Measurements from ENCODE around the gene NF1. TPM values are rescaled to one million over a fixed set of nuclear protein-coding genes. Genes with fewer than 3 reads are reported as not detected.

NF1 gene
- total RNA-seq, 1 donor from 2014 or later: 82.5 TPM

DNA sequence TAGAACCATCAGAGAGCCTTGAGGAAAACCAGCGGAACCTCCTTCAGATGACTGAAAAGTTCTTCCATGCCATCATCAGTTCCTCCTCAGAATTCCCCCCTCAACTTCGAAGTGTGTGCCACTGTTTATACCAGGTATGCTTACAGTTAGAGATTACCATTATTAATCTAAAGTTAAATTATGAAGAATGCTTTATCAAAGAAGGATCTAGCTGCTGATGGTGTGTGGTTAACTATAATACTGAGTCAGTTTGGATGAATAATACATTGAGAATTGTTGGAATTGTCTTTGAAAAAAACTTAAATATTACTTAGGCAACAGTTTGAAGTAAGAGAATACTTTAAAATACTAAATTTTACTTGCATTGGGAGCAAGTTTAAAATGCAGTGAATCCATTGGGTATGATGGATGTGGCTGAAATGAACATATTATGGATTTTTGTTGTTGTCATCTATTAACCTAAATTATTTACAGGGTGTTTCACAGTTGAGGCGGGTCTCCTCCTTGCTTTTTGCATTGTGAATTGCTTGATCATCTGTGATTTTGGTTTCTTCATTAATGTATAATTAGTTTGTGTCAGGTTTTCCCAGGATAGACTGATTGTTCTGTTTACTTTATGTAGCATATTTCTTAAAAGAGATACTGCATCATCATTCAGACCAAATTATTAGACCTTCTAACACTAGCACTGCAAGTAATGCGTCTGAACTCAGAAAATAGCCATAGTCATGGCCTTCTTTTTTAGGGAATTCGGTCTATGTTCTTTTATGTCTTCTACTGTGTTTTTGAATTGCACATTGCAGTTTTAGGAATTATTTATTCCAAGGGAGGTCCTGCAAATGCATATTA, 154.4 kb downstream of the NF1 start:
- Mint-ChIP-seq H3K27me3 (no peaks in the 10 kb centered on the region), H3K4me1 (ENCODE audit: low read depth) (no peaks in the 10 kb centered on the region), H3K27ac (peak overlapping the region; percentile 3), H3K9me3 (ENCODE audit: low read depth) (no peaks in the 10 kb centered on the region), H3K36me3 (ENCODE audit: insufficient read depth) (peaks cover 22% of the 10 kb centered on the region), H3K4me3 (ENCODE audit: low read depth) (no peak overlapping the region)
- TF ChIP-seq, protein P1, sequence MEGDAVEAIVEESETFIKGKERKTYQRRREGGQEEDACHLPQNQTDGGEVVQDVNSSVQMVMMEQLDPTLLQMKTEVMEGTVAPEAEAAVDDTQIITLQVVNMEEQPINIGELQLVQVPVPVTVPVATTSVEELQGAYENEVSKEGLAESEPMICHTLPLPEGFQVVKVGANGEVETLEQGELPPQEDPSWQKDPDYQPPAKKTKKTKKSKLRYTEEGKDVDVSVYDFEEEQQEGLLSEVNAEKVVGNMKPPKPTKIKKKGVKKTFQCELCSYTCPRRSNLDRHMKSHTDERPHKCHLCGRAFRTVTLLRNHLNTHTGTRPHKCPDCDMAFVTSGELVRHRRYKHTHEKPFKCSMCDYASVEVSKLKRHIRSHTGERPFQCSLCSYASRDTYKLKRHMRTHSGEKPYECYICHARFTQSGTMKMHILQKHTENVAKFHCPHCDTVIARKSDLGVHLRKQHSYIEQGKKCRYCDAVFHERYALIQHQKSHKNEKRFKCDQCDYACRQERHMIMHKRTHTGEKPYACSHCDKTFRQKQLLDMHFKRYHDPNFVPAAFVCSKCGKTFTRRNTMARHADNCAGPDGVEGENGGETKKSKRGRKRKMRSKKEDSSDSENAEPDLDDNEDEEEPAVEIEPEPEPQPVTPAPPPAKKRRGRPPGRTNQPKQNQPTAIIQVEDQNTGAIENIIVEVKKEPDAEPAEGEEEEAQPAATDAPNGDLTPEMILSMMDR (IDR thresholded peaks at IDR 0.05; ENCODE audit: unreplicated experiment): no peak
- DNase-seq (ENCODE audit: low spot score, unreplicated experiment): no peak

DNA sequence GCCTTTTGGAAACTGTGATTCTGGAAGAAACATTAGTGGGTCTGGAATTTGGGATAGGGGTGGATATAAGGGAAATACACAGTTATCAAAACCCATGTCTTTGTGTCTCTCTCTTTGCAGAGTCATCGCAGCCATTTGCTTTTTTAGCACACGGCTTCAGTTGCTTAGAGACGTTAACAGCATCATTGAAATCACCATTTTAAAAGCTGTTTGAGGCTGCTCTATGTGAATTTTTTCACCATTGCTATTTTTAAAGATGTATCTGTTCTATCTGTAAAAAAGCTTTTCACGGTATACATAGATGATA, 155.0 kb downstream of the NF1 start:
- Mint-ChIP-seq H3K4me3 (ENCODE audit: low read depth) (no peak overlapping the region), H3K36me3 (ENCODE audit: insufficient read depth) (peaks cover 20% of the 10 kb centered on the region), H3K27ac (peak overlapping the region; percentile 3), H3K27me3 (no peaks in the 10 kb centered on the region), H3K4me1 (ENCODE audit: low read depth) (no peaks in the 10 kb centered on the region), H3K9me3 (ENCODE audit: low read depth) (no peaks in the 10 kb centered on the region)
- no peak for DNase-seq (ENCODE audit: low spot score, unreplicated experiment)
- TF ChIP-seq, protein P1 (IDR thresholded peaks at IDR 0.05; ENCODE audit: unreplicated experiment): no peak

DNA sequence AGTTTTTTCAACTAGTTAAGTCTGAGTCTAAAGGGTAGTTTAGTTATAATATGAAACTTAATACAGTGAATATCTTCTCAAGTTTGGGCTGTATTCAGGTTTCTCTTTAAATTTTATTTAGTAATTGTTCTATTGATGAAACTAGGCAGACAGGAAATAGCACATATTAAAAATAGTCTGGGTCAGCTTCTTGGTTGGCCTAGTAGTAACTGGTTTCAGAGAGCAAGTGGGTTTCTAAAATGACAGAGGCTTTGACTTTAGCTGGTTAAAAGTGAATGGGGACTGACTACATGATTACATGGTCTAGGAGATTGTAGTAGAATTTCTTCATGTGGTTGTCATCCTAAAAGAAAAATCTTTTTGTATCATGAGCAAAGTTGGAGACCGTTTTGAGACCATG, 155.5 kb downstream of the NF1 start:
- Mint-ChIP-seq H3K36me3 (ENCODE audit: insufficient read depth) (peaks cover 18% of the 10 kb centered on the region), H3K9me3 (ENCODE audit: low read depth) (no peaks in the 10 kb centered on the region), H3K4me3 (ENCODE audit: low read depth) (no peak overlapping the region), H3K27me3 (no peaks in the 10 kb centered on the region), H3K27ac (no peak overlapping the region), H3K4me1 (ENCODE audit: low read depth) (no peaks in the 10 kb centered on the region)
- TF ChIP-seq, protein P1 (IDR thresholded peaks at IDR 0.05; ENCODE audit: unreplicated experiment): no peak
- no peak for DNase-seq (ENCODE audit: low spot score, unreplicated experiment)

DNA sequence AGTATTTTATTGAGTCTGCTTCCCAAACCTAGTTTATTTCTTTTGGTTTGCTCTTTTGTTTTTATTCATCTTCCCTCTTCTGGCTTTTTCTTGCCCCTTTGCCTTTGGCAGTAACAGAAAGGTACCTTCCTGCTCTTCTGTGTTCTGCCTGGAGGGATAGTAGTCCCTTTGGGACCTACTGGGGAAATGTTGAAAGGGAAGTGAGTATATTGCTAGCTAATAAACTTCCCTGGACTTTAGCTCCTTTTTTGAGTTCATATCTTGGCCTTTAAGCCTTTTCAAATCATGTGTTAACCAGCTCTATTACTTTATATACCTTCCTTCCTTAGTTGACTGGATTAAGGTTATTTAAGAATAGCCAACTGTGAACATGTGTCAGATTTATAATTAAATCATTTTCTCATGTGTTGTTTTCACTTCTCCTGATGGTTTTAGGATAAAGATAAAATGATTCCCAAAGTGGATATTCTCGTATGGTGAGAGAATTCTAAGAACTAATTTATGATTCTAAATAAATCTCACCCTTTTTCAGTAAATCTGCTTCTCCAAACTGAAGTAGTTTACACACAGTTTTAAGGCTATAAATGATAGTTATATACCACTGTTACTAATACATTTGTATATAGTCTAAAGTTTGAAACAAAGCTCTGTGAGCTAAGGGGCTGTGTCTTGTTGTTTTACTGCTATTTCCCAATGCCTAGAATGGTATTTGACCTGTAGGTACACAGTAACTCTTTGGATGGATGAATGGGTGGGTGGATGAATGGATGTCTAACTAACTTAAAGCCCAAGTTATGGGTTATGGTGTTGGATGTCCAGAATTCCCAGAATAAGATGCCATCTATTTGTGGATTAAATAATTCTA, 156.6 kb downstream of the NF1 start:
- H3K4me1 Mint-ChIP-seq (ENCODE audit: low read depth): no peaks in the 10 kb centered on the region
- no peaks in the 10 kb centered on the region for H3K27me3 Mint-ChIP-seq
- peak overlapping the region; percentile 87 for H3K27ac Mint-ChIP-seq
- H3K36me3 Mint-ChIP-seq (ENCODE audit: insufficient read depth): peaks cover 11% of the 10 kb centered on the region
- H3K4me3 Mint-ChIP-seq (ENCODE audit: low read depth): no peak overlapping the region
- H3K9me3 Mint-ChIP-seq (ENCODE audit: low read depth): no peaks in the 10 kb centered on the region
- TF ChIP-seq, protein P1 (IDR thresholded peaks at IDR 0.05; ENCODE audit: unreplicated experiment): no peak
- DNase-seq (ENCODE audit: low spot score, unreplicated experiment): no peak

DNA sequence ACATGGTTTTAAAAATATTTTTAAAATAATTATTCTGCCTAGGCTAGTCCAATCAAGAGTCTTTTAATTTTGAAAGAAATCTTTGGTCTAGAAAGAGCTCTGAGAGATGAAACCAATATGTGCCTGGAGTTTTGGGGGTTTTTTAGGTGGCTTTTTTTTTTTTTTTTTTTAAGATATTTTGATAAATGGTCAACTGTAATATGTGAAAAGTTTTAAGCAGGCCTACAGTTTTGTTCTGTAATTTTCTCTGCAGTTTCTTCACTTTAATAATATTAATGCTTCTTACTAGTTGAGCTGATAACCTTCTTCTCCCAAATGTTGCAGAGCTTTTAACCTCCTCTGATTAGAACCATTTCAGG, 157.2 kb downstream of the NF1 start:
- Mint-ChIP-seq H3K9me3 (ENCODE audit: low read depth) (no peaks in the 10 kb centered on the region), H3K36me3 (ENCODE audit: insufficient read depth) (peaks cover 7% of the 10 kb centered on the region), H3K4me3 (ENCODE audit: low read depth) (no peak overlapping the region), H3K4me1 (ENCODE audit: low read depth) (no peaks in the 10 kb centered on the region), H3K27ac (no peak overlapping the region), H3K27me3 (no peaks in the 10 kb centered on the region)
- no peak for DNase-seq (ENCODE audit: low spot score, unreplicated experiment)
- TF ChIP-seq, protein P1 (IDR thresholded peaks at IDR 0.05; ENCODE audit: unreplicated experiment): no peak

All from progenitor cell of endocrine pancreas (in vitro differentiated cells).